ENCODE measurements around the gene DOCK2. TPM values are rescaled to one million over a fixed set of nuclear protein-coding genes. Genes with fewer than 3 reads are reported as not detected.

The DOCK2 gene
- total RNA-seq, 1 donor = 6.2 TPM

- H3K36me3 ChIP-seq (ENCODE audit: insufficient read depth, low read length) = no peaks in the 10 kb centered on the region
- no peak overlapping the region for H3K4me2 ChIP-seq (ENCODE audit: insufficient read depth, low read length)
- H3K27ac ChIP-seq (ENCODE audit: low read depth, low read length) = no peak overlapping the region
- DNase-seq (ENCODE audit: insufficient read length, low spot score, missing footprints) = no peak
- H3K4me1 ChIP-seq (ENCODE audit: insufficient read depth, low read length) = peaks cover 13% of the 10 kb centered on the region
- H3K79me2 ChIP-seq (ENCODE audit: insufficient read depth, low read length) = no peaks in the 10 kb centered on the region
- no peaks in the 10 kb centered on the region for H3K27me3 ChIP-seq (ENCODE audit: insufficient read depth, low read length)
- no peaks in the 10 kb centered on the region for H3K9me3 ChIP-seq (ENCODE audit: low read depth, low read length)
- TF ChIP-seq, protein P1, sequence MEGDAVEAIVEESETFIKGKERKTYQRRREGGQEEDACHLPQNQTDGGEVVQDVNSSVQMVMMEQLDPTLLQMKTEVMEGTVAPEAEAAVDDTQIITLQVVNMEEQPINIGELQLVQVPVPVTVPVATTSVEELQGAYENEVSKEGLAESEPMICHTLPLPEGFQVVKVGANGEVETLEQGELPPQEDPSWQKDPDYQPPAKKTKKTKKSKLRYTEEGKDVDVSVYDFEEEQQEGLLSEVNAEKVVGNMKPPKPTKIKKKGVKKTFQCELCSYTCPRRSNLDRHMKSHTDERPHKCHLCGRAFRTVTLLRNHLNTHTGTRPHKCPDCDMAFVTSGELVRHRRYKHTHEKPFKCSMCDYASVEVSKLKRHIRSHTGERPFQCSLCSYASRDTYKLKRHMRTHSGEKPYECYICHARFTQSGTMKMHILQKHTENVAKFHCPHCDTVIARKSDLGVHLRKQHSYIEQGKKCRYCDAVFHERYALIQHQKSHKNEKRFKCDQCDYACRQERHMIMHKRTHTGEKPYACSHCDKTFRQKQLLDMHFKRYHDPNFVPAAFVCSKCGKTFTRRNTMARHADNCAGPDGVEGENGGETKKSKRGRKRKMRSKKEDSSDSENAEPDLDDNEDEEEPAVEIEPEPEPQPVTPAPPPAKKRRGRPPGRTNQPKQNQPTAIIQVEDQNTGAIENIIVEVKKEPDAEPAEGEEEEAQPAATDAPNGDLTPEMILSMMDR (IDR thresholded peaks at IDR 0.05; ENCODE audit: extremely low read depth, low read depth, low read length) = no peak
- H2AFZ ChIP-seq (ENCODE audit: low read length) = no peak overlapping the region
- H4K20me1 ChIP-seq (ENCODE audit: insufficient read depth, low read length) = no peaks in the 10 kb centered on the region
- no peak overlapping the region for H3K4me3 ChIP-seq (ENCODE audit: insufficient read depth, low read length)
Measured at GRCh38 chr5:169768416-169768815, 131.3 kb downstream of the DOCK2 start.

DNA sequence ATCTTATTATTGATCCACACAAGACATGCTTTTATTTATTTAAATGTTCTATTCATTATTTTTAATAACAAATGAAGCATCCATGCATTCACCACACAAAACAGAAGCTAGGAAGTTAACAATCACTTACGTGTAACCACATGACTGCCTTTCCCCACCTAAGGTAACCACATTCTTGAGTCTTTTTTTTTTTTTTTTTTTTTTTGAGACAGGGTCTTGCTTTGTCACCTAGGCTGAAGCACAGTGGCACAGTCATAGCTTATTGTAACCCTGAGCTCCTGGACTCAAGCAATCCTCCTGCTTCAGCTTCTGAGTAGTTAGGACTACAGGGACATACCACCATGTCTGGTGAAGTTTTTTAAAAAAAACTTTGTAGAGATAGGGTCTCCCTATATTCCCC is 133.0 kb downstream of the DOCK2 start:
- Histone ChIP-seq H4K20me1 (ENCODE audit: insufficient read depth, low read length) (no peaks in the 10 kb centered on the region), H3K4me2 (ENCODE audit: insufficient read depth, low read length) (no peak overlapping the region), H3K4me3 (ENCODE audit: insufficient read depth, low read length) (no peak overlapping the region), H3K9me3 (ENCODE audit: low read depth, low read length) (no peaks in the 10 kb centered on the region), H3K79me2 (ENCODE audit: insufficient read depth, low read length) (no peaks in the 10 kb centered on the region), H3K4me1 (ENCODE audit: insufficient read depth, low read length) (peaks cover 11% of the 10 kb centered on the region), H3K27me3 (ENCODE audit: insufficient read depth, low read length) (no peaks in the 10 kb centered on the region), H3K27ac (ENCODE audit: low read depth, low read length) (no peak overlapping the region), H3K36me3 (ENCODE audit: insufficient read depth, low read length) (no peaks in the 10 kb centered on the region), H2AFZ (ENCODE audit: low read length) (no peak overlapping the region)
- TF ChIP-seq, protein P1 (IDR thresholded peaks at IDR 0.05; ENCODE audit: extremely low read depth, low read depth, low read length) = no peak
- DNase-seq (ENCODE audit: insufficient read length, low spot score, missing footprints) = no peak

DNA sequence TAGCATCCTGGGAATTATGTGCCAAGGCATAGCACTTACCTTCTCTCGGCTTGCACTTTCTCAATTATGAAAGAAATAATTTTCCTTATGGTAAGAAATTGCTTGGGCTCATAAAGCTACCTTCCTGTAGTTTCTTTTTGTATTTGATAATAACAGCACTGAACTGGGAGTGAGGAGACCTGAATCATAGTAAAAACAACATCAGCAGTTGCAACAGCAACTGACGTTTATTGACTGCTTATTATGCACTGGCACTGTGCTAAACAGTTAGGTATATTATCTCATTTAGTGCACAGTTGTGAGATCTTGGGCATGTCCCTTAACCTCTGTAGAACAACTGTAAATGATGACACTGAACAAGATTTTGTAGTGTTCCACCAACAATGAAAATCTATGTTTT is 135.2 kb downstream of the DOCK2 start:
- H3K4me3 ChIP-seq (ENCODE audit: insufficient read depth, low read length) = no peak overlapping the region
- DNase-seq (ENCODE audit: insufficient read length, low spot score, missing footprints) = no peak
- no peaks in the 10 kb centered on the region for H3K9me3 ChIP-seq (ENCODE audit: low read depth, low read length)
- no peaks in the 10 kb centered on the region for H4K20me1 ChIP-seq (ENCODE audit: insufficient read depth, low read length)
- TF ChIP-seq, protein P1 (IDR thresholded peaks at IDR 0.05; ENCODE audit: extremely low read depth, low read depth, low read length) = no peak
- peak overlapping the region; percentile 20 for H3K4me2 ChIP-seq (ENCODE audit: insufficient read depth, low read length)
- no peaks in the 10 kb centered on the region for H3K79me2 ChIP-seq (ENCODE audit: insufficient read depth, low read length)
- no peaks in the 10 kb centered on the region for H3K36me3 ChIP-seq (ENCODE audit: insufficient read depth, low read length)
- no peaks in the 10 kb centered on the region for H3K27me3 ChIP-seq (ENCODE audit: insufficient read depth, low read length)
- H3K27ac ChIP-seq (ENCODE audit: low read depth, low read length) = no peak overlapping the region
- H2AFZ ChIP-seq (ENCODE audit: low read length) = no peak overlapping the region
- H3K4me1 ChIP-seq (ENCODE audit: insufficient read depth, low read length) = peaks cover 11% of the 10 kb centered on the region

GRCh38 chr5:169772688-169773087 is 135.6 kb downstream of the DOCK2 start:
- Histone ChIP-seq H2AFZ (ENCODE audit: low read length) (no peak overlapping the region), H3K79me2 (ENCODE audit: insufficient read depth, low read length) (no peaks in the 10 kb centered on the region), H3K36me3 (ENCODE audit: insufficient read depth, low read length) (no peaks in the 10 kb centered on the region), H3K4me1 (ENCODE audit: insufficient read depth, low read length) (peaks cover 11% of the 10 kb centered on the region), H3K9me3 (ENCODE audit: low read depth, low read length) (no peaks in the 10 kb centered on the region), H3K4me2 (ENCODE audit: insufficient read depth, low read length) (no peak overlapping the region), H4K20me1 (ENCODE audit: insufficient read depth, low read length) (no peaks in the 10 kb centered on the region), H3K27ac (ENCODE audit: low read depth, low read length) (no peak overlapping the region), H3K27me3 (ENCODE audit: insufficient read depth, low read length) (no peaks in the 10 kb centered on the region), H3K4me3 (ENCODE audit: insufficient read depth, low read length) (no peak overlapping the region)
- no peak for DNase-seq (ENCODE audit: insufficient read length, low spot score, missing footprints)
- TF ChIP-seq, protein P1 (IDR thresholded peaks at IDR 0.05; ENCODE audit: extremely low read depth, low read depth, low read length) = no peak
